Fibroblast of lung (primary cell): ENCODE results near the gene CSTA.

ENCODE experiments used
- CTCF ChIP-seq, 2 donors: IDR thresholded peaks in 1 of 2; conservative IDR thresholded peaks in 1 of 2; 1 replicate in 1 of 2; 2 replicates in 1 of 2; pipeline ENCODE4 v1.5.1; 2011 to 2012; ENCODE audit warnings: low read length in 2 of 2, control low read depth in 1 of 2, inconsistent platforms in 1 of 2, low read depth in 1 of 2, mild to moderate bottlenecking in 1 of 2
- EZH2 ChIP-seq: IDR thresholded peaks from 2 replicates; pipeline ENCODE4 v1.5.1; 2012; ENCODE audit warnings: low read length, control low read depth, mild to moderate bottlenecking; ENCODE audit errors: missing control alignments

GRCh38 chr3:122350814-122351418 lies 25.9 kb downstream of the CSTA start:
- TF ChIP-seq CTCF (conservative IDR thresholded peaks at IDR 0.05 in 1 of 2, IDR thresholded peaks at IDR 0.05 in 1 of 2; ENCODE audit: low read depth in 1 of 2, low read length in 2 of 2) (no peak), EZH2 (no peak)
